DOHH2 (cell line): Measurements from ENCODE around the gene SPTAN1.

Source experiments
- EZH2phosphoT487 ChIP-seq: fragments of 200-600 bp; sonication (generic); IDR thresholded peaks from 2 replicates; pipeline ENCODE4 v1.6.1; 2017; ENCODE audit warnings: borderline replicate concordance, mild to moderate bottlenecking, antibody characterized with exemption, low read length, moderate library complexity, mixed read lengths
- TF ChIP-seq, protein P1 (sequence below): fragments of 200-600 bp; sonication (generic); IDR thresholded peaks from one replicate; pipeline ENCODE4 v1.5.1; 2014; ENCODE audit warnings: antibody characterized with exemption, mild to moderate bottlenecking, low read depth, low read length; ENCODE audit not compliant: poor library complexity, severe bottlenecking

DNA sequence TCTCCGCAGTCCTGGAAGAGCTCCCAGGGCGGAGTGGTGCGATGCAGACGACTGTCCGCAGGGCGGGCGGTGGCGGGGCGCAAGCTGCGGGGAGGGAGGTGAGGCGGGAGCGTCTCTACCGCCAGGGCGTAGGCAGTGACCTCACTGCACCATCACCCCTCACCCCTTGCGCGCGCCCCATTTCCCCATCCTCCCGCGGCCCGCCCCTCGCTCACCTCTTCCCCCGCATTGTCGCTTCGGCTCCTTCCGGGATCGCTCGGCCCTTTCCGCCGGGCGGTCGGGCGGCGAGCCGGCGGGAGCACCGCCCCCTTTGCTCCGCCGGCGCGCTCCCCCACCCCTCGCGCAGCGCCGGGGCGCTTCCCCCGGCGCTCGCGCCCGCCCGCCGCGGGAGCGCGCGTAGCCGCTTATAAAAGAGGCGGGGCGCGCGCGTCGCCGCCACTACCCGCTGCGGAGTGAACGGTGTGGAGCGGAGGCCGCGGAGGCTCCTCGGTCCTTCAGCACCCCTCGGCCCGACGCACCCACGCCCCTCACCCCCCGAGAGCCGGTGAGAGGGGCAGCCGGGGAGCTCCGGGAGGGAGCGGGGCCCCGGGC, at the start of gene SPTAN1:
- TF ChIP-seq, protein P1, sequence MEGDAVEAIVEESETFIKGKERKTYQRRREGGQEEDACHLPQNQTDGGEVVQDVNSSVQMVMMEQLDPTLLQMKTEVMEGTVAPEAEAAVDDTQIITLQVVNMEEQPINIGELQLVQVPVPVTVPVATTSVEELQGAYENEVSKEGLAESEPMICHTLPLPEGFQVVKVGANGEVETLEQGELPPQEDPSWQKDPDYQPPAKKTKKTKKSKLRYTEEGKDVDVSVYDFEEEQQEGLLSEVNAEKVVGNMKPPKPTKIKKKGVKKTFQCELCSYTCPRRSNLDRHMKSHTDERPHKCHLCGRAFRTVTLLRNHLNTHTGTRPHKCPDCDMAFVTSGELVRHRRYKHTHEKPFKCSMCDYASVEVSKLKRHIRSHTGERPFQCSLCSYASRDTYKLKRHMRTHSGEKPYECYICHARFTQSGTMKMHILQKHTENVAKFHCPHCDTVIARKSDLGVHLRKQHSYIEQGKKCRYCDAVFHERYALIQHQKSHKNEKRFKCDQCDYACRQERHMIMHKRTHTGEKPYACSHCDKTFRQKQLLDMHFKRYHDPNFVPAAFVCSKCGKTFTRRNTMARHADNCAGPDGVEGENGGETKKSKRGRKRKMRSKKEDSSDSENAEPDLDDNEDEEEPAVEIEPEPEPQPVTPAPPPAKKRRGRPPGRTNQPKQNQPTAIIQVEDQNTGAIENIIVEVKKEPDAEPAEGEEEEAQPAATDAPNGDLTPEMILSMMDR: no peak
- TF ChIP-seq EZH2phosphoT487: no peak
